ENCODE results near the gene CNKSR1.
A peak's percentile ranks its signal among the peaks of the same experiment; 100 is the strongest.

CNKSR1 gene

GRCh38 chr1:26145041-26145959 lies 32.0 kb upstream of the CNKSR1 start:
- TF ChIP-seq CTCF (conservative IDR thresholded peaks at IDR 0.05; ENCODE audit: low read depth, low read length): peak; percentile 80
- no peaks in the 10 kb centered on the region for H4K20me1 ChIP-seq (ENCODE audit: insufficient read depth)
- no peak overlapping the region for H3K9ac ChIP-seq
- 0 out of 2 replicates have a peak overlapping the region, but pooled peaks have one; percentile 16 for H2AFZ ChIP-seq (ENCODE audit: low read depth)
- no peak overlapping the region for H3K27ac ChIP-seq
- H3K36me3 ChIP-seq (ENCODE audit: insufficient read depth): no peaks in the 10 kb centered on the region
- H3K4me3 ChIP-seq (IDR thresholded peaks at IDR 0.05; ENCODE audit: insufficient read depth, low read depth, low read length): no peak overlapping the region
- no peaks in the 10 kb centered on the region for H3K79me2 ChIP-seq (ENCODE audit: insufficient read depth, low read depth)
- no peaks in the 10 kb centered on the region for H3K4me1 ChIP-seq (ENCODE audit: low read depth, poor library complexity, severe bottlenecking)
- peak overlapping the region; percentile 27; the same call in 1 of the 2 replicates for H3K4me2 ChIP-seq
- H3K27me3 ChIP-seq (ENCODE audit: insufficient read depth, low read depth): no peaks in the 10 kb centered on the region

- no peak overlapping the region for H3K4me3 ChIP-seq (IDR thresholded peaks at IDR 0.05; ENCODE audit: insufficient read depth, low read depth, low read length)
- H3K27me3 ChIP-seq (ENCODE audit: insufficient read depth, low read depth): no peaks in the 10 kb centered on the region
- no peaks in the 10 kb centered on the region for H4K20me1 ChIP-seq (ENCODE audit: insufficient read depth)
- H3K4me2 ChIP-seq: no peak overlapping the region
- no peaks in the 10 kb centered on the region for H3K4me1 ChIP-seq (ENCODE audit: low read depth, poor library complexity, severe bottlenecking)
- no peak overlapping the region for H2AFZ ChIP-seq (ENCODE audit: low read depth)
- no peak for TF ChIP-seq CTCF (conservative IDR thresholded peaks at IDR 0.05; ENCODE audit: low read depth, low read length)
- H3K27ac ChIP-seq: no peak overlapping the region
- no peak overlapping the region for H3K9ac ChIP-seq
- H3K79me2 ChIP-seq (ENCODE audit: insufficient read depth, low read depth): no peaks in the 10 kb centered on the region
- no peaks in the 10 kb centered on the region for H3K36me3 ChIP-seq (ENCODE audit: insufficient read depth)
These were observed 31.4 kb upstream of the CNKSR1 start for GRCh38 chr1:26145960-26146294.

- H3K36me3 ChIP-seq (ENCODE audit: insufficient read depth): no peaks in the 10 kb centered on the region
- no peak overlapping the region for H3K9ac ChIP-seq
- no peaks in the 10 kb centered on the region for H3K4me1 ChIP-seq (ENCODE audit: low read depth, poor library complexity, severe bottlenecking)
- no peak for TF ChIP-seq CTCF (conservative IDR thresholded peaks at IDR 0.05; ENCODE audit: low read depth, low read length)
- no peaks in the 10 kb centered on the region for H4K20me1 ChIP-seq (ENCODE audit: insufficient read depth)
- H3K4me3 ChIP-seq (IDR thresholded peaks at IDR 0.05; ENCODE audit: insufficient read depth, low read depth, low read length): no peak overlapping the region
- no peaks in the 10 kb centered on the region for H3K79me2 ChIP-seq (ENCODE audit: insufficient read depth, low read depth)
- no peaks in the 10 kb centered on the region for H3K27me3 ChIP-seq (ENCODE audit: insufficient read depth, low read depth)
- no peak overlapping the region for H3K27ac ChIP-seq
- no peak overlapping the region for H2AFZ ChIP-seq (ENCODE audit: low read depth)
- H3K4me2 ChIP-seq: no peak overlapping the region
These were observed 28.4 kb upstream of the CNKSR1 start for GRCh38 chr1:26148887-26149286.

GRCh38 chr1:26153966-26154532 lies 23.2 kb upstream of the CNKSR1 start:
- Histone ChIP-seq H3K4me2 (no peak overlapping the region), H4K20me1 (ENCODE audit: insufficient read depth) (no peaks in the 10 kb centered on the region), H3K79me2 (ENCODE audit: insufficient read depth, low read depth) (no peaks in the 10 kb centered on the region), H3K4me3 (IDR thresholded peaks at IDR 0.05; ENCODE audit: insufficient read depth, low read depth, low read length) (no peak overlapping the region), H3K9ac (no peak overlapping the region), H3K27ac (no peak overlapping the region), H3K4me1 (ENCODE audit: low read depth, poor library complexity, severe bottlenecking) (no peaks in the 10 kb centered on the region), H3K27me3 (ENCODE audit: insufficient read depth, low read depth) (peaks cover 7% of the 10 kb centered on the region; the same call in 1 of the 2 replicates), H2AFZ (ENCODE audit: low read depth) (no peak overlapping the region), H3K36me3 (ENCODE audit: insufficient read depth) (no peaks in the 10 kb centered on the region)
- no peak for TF ChIP-seq CTCF (conservative IDR thresholded peaks at IDR 0.05; ENCODE audit: low read depth, low read length)

Data from KMS-11 (cell line).